Fibroblast of the aortic adventitia (primary cell): Measurements from ENCODE around the gene VPS54. TPM values are rescaled to one million over a fixed set of nuclear protein-coding genes. Genes with fewer than 3 reads are reported as not detected.
"Not testable (repeated sequence)": the region's sequence is repeated elsewhere in the genome, so short reads cannot be mapped to it uniquely, and the experiment has no call there.

Experiments
- DNase-seq: peaks from one replicate; pipeline ENCODE4 v3.0.0-alpha.2; 2010; ENCODE audit warnings: low read depth
- H3K4me3 ChIP-seq: 2 replicates; pipeline ENCODE4 v1.5.1; 2011; ENCODE audit warnings: low read depth, mild to moderate bottlenecking, control low read depth, low read length, moderate library complexity
- CTCF ChIP-seq: IDR thresholded peaks from 2 replicates; pipeline ENCODE4 v1.5.1; 2011; ENCODE audit warnings: mild to moderate bottlenecking, low read length, control low read depth, inconsistent platforms; ENCODE audit not compliant: insufficient read depth
- total RNA-seq: library from RNA; depleted of rRNA; stranded (reverse); fragments of >200 nt; gene quantifications from 2 replicates; pipeline ENCODE4 v1.2.3, GENCODE V29; 2012; ENCODE audit warnings: low replicate concordance

Gene VPS54
- total RNA-seq, 1 donor = 18.1 TPM

GRCh38 chr2:63981702-63982103 is 37.5 kb downstream of the VPS54 start:
- no peak for DNase-seq
- no peak for TF ChIP-seq CTCF
- no peak overlapping the region for H3K4me3 ChIP-seq

DNA sequence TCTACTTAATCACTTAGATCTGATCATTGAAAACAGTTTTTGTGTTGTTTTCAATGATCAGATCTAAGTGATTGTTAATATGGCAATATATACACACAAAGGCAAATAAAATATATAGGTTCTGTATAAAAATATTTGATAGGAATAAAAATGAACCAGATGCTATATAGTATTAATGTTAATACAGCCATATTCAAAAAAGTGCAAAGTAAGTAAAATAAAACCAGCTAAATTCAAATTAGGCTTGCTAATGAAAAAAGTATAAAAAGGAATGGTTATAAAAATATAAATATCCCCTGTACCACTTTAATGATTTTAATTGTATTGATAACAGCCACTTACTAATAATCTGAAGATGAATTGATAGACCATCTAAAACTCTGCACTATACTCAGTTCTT is 38.4 kb downstream of the VPS54 start:
- TF ChIP-seq CTCF = no peak
- H3K4me3 ChIP-seq = no peak overlapping the region
- no peak for DNase-seq

DNA sequence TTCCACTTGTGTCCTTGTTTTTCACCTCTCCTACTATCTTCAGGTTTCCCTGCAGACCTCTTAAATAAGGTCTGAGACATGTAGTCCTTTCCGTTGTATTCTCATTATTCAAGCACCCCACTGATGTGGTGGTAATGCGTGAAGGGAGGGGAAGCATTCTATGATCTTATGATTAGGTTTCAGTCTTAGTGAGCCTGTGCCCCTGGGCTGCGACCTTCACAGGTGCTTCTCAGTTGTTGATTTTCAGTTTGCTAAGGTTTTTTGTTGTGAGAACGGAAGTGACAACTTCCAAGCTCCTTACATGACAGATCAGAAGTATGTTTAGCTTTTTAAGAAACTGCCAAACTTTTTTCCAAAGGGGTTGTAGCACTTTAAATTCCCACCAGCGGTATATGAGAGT is 41.3 kb downstream of the VPS54 start:
- no peak for TF ChIP-seq CTCF
- DNase-seq = no peak

GRCh38 chr2:63976125-63976510 is 43.1 kb downstream of the VPS54 start:
- no peak for TF ChIP-seq CTCF

More for the DNA sequence above, 41.3 kb downstream of the VPS54 start:
- no peak overlapping the region for H3K4me3 ChIP-seq

DNA sequence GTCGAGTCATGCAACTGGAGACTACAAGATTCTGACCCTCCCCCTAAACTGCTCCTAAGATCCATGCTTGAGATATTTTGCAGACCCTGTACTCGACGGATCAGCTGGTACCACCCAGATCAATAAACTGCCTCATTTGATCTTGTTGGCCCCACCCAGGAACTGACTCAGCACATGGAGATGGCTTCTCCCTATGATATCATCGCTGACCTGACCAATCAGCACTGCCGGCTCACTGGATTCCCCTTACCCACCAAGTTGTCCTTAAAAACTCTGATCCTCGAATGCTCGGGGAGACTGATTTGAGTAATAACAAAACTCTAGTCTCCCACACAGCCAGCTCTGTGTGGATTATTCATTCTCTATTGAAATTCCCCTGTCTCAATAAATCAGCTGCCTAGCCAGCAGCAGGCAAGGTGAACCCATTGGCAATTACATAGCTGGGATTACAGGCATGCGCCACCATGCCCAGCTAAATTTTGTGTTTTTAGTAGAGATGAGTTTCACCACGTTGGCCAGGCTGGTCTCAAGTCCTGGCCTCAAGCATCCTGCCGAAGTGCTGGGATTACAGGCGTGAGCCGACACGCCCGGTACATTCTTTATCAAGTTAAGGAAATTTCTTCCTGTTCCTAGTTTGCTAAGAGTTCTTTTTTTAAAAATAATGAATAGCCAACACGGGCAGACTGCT is 43.6 kb downstream of the VPS54 start:
- no peak for DNase-seq
- TF ChIP-seq CTCF = no peak
- H3K4me3 ChIP-seq = no peak overlapping the region

More at GRCh38 chr2:63976125-63976510, 43.1 kb downstream of the VPS54 start:
- DNase-seq = no peak
- no peak overlapping the region for H3K4me3 ChIP-seq

DNA sequence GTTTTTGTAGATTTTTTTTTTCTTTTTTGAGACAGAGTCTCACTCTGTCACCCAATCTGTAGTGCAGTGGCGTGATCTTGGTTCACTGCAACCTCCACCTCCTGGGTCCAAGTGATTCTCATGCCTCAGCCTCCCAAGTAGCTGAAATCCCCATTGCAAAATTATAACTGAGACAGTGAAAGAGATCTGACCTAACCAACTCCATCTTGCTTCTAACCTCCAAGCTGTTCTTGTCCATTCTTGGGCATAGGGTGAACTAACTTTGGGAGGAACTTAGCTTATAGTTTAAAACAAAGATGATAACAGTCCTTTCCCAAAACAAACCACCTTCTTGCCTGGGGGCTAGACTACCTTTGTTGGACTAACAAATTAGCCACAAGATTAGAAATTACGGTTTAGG is 44.2 kb downstream of the VPS54 start:
- H3K4me3 ChIP-seq, DNase-seq: not testable (repeated sequence)

- DNase-seq = no peak
- TF ChIP-seq CTCF = no peak
- no peak overlapping the region for H3K4me3 ChIP-seq
Observed at GRCh38 chr2:63962186-63962585, 57.0 kb downstream of the VPS54 start.
